CD4-positive, alpha-beta T cell treated with Interleukin-17A for 4 hours (primary cell): ENCODE measurements around the gene CEACAM18.

Experiments used
- DNase-seq: peaks from one replicate; pipeline ENCODE4 v3.0.0-alpha.2; 2020; ENCODE audit warnings: mixed read lengths

The CEACAM18 gene

DNA sequence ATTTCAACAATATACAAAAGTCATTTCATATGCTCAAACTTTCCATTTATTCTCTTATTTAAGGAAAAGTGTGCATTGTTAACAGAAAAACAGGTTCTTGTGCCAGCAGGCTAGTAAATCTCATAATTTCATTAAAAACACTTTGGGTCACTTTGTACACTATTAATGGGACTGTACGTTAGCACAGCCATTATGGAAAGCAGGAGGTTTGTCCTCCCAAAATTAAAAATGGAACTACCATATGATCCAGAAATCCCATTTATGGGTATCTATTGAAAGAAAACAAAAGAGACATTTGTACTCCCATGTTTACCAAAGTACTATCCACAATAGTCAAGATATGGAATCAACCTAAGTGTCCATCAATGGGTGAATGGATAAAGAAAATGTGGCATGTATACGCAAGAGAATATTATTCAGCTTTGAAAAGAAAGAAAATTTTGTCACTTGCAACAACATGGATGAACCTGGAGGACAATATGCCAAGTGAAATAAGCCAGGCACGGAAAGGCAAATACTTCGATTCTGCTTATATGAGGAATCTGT is 61.6 kb downstream of the CEACAM18 start:
- DNase-seq: no peak
